SK-N-SH (cell line): ENCODE data around the gene ZNF438. TPM values are rescaled to one million over a fixed set of nuclear protein-coding genes. Genes with fewer than 3 reads are reported as not detected.

Source experiments
- CTCF ChIA-PET: fragments of 300-600, 350-600 bp; formaldehyde crosslinking; extraction: SDS; loops from one replicate; lab custom pipeline; 2021; lab: Yijun Ruan, JAX
- POLR2A ChIA-PET: fragments of 350-600 bp; sonication (Branson Sonifier 250); formaldehyde crosslinking; extraction: SDS; loops from one replicate; lab custom pipeline; 2020; ENCODE audit warnings: antibody characterized with exemption, inconsistent platforms; lab: Yijun Ruan, JAX
- DNase-seq: peaks from one replicate; pipeline ENCODE4 v3.0.0; 2012
- H2AFZ ChIP-seq: fragments of 200-600 bp; sonication (generic); 2 replicates; pipeline ENCODE4 v1.8.1; 2016; ENCODE audit warnings: antibody characterized with exemption, mild to moderate bottlenecking, low read depth
- H3F3A ChIP-seq: fragments of 200-600 bp; sonication (generic); replicated peaks from 2 replicates; pipeline ENCODE3; 2016; ENCODE audit warnings: antibody characterized with exemption, mild to moderate bottlenecking; ENCODE audit not compliant: insufficient read depth
- H3K27ac ChIP-seq, 2 experiments: fragments of 200-500 bp in 1 of 2; fragments of 200-600 bp in 1 of 2; sonication (Bioruptor generic) in 1 of 2; sonication (generic), shearing (Covaris generic) in 1 of 2; 2 replicates each; pipeline versions ENCODE4 v1.5.1 to v1.6.1; 2014 to 2016; ENCODE audit warnings: low read depth in 2 of 2, inconsistent platforms in 1 of 2, low read length in 1 of 2, mild to moderate bottlenecking in 1 of 2, mixed read lengths in 1 of 2
- H3K27me3 ChIP-seq: fragments of 200-600 bp; sonication (generic), shearing (Covaris generic); 2 replicates; pipeline ENCODE4 v1.6.1; 2016; ENCODE audit warnings: mixed run types; ENCODE audit not compliant: insufficient read depth
- H3K36me3 ChIP-seq, 2 experiments: fragments of 200-500 bp in 1 of 2; fragments of 200-600 bp in 1 of 2; sonication (Bioruptor generic) in 1 of 2; sonication (generic) in 1 of 2; replicated peaks in 1 of 2; 2 replicates each; pipeline versions ENCODE3 to v1.5.1; 2014 to 2016; ENCODE audit warnings: low read length in 1 of 2, mild to moderate bottlenecking in 1 of 2; ENCODE audit not compliant: insufficient read depth in 2 of 2, control insufficient read depth in 1 of 2
- H3K4me1 ChIP-seq, 2 experiments: fragments of 200-500 bp in 1 of 2; fragments of 200-600 bp in 1 of 2; sonication (Bioruptor generic) in 1 of 2; sonication (generic), shearing (Covaris generic) in 1 of 2; 2 replicates each; pipeline versions ENCODE4 v1.5.1 to v1.6.1; 2014 to 2016; ENCODE audit warnings: low read depth in 1 of 2, low read length in 1 of 2, mixed run types in 1 of 2; ENCODE audit not compliant: insufficient read depth in 2 of 2, control insufficient read depth in 1 of 2
- H3K4me2 ChIP-seq: fragments of 200-600 bp; sonication (generic), shearing (Covaris generic); 2 replicates; pipeline ENCODE4 v1.6.1; 2017; ENCODE audit warnings: mixed run types
- H3K4me3 ChIP-seq, 2 experiments: fragments of 200-500 bp in 1 of 2; fragments of 200-600 bp in 1 of 2; sonication (Bioruptor generic) in 1 of 2; sonication (generic), shearing (Covaris generic) in 1 of 2; 2 replicates each; pipeline versions ENCODE4 v1.5.1 to v1.8.1; 2014 to 2016; ENCODE audit warnings: low read depth in 2 of 2, inconsistent platforms in 1 of 2, low read length in 1 of 2, mild to moderate bottlenecking in 1 of 2, mixed read lengths in 1 of 2, moderate library complexity in 1 of 2
- H3K79me2 ChIP-seq: fragments of 200-600 bp; sonication (generic); 2 replicates; pipeline ENCODE4 v1.8.1; 2017; ENCODE audit warnings: mild to moderate bottlenecking; ENCODE audit not compliant: insufficient read depth
- H3K9ac ChIP-seq: fragments of 200-600 bp; sonication (generic); 2 replicates; pipeline ENCODE4 v1.6.1; 2017; ENCODE audit warnings: mixed run types
- H3K9me2 ChIP-seq: fragments of 200-600 bp; sonication (generic); 2 replicates; pipeline ENCODE4 v1.6.1; 2017; ENCODE audit warnings: mixed run types
- H3K9me3 ChIP-seq: fragments of 200-600 bp; sonication (generic); 2 replicates; pipeline ENCODE4 v1.6.1; 2017; ENCODE audit warnings: mixed run types, mild to moderate bottlenecking, moderate library complexity
- H4K20me1 ChIP-seq: fragments of 200-600 bp; sonication (generic); 2 replicates; pipeline ENCODE4 v1.6.1; 2017; ENCODE audit warnings: mild to moderate bottlenecking, mixed run types; ENCODE audit not compliant: insufficient read depth
- CHD2 ChIP-seq: fragments of 150-350 bp; IDR thresholded peaks from 2 replicates; pipeline ENCODE4 v1.6.1; 2018; ENCODE audit warnings: low read length; ENCODE audit not compliant: partially characterized antibody
- ELF1 ChIP-seq: IDR thresholded peaks from 2 replicates; pipeline ENCODE4 v1.4.0; 2012
- FOSL2 ChIP-seq: IDR thresholded peaks from 2 replicates; pipeline ENCODE4 v1.4.0; 2012; ENCODE audit warnings: low read depth, mild to moderate bottlenecking, moderate library complexity, borderline replicate concordance
- FOXJ3 ChIP-seq: sonication (generic); formaldehyde crosslinking; IDR thresholded peaks from 2 replicates; pipeline ENCODE4 v1.5.1; 2020; ENCODE audit warnings: mild to moderate bottlenecking, missing genetic modification reagents
- FOXM1 ChIP-seq: IDR thresholded peaks from 2 replicates; pipeline ENCODE4 v1.4.0; 2012; ENCODE audit warnings: low read depth, mild to moderate bottlenecking
- GABPA ChIP-seq: IDR thresholded peaks from 2 replicates; pipeline ENCODE4 v1.4.0; 2012; ENCODE audit warnings: low read depth, mild to moderate bottlenecking
- GATA2 ChIP-seq: sonication (generic); formaldehyde crosslinking; IDR thresholded peaks from 2 replicates; pipeline ENCODE4 v1.5.0; 2020; ENCODE audit warnings: mild to moderate bottlenecking, missing genetic modification reagents
- MEF2A ChIP-seq: IDR thresholded peaks from 2 replicates; pipeline ENCODE4 v1.4.0; 2012; ENCODE audit warnings: low read depth, borderline replicate concordance
- NFIC ChIP-seq: IDR thresholded peaks from 2 replicates; pipeline ENCODE4 v1.4.0; 2012; ENCODE audit warnings: borderline replicate concordance
- PBX3 ChIP-seq: IDR thresholded peaks from 2 replicates; pipeline ENCODE4; 2012
- RAD21 ChIP-seq: IDR thresholded peaks from 2 replicates; pipeline ENCODE4 v1.6.1; 2012; ENCODE audit warnings: mild to moderate bottlenecking, low read length
- RCOR1 ChIP-seq: fragments of 150-350 bp; IDR thresholded peaks from 2 replicates; pipeline ENCODE4 v1.6.1; 2017; ENCODE audit warnings: antibody characterized with exemption, low read length
- RFX5 ChIP-seq: IDR thresholded peaks from 2 replicates; pipeline ENCODE4 v1.6.1; 2012; ENCODE audit warnings: mild to moderate bottlenecking, improper control_type of control experiment, low read length
- SIN3A ChIP-seq: IDR thresholded peaks from 2 replicates; pipeline ENCODE4 v1.6.1; 2012; ENCODE audit warnings: low read depth, mild to moderate bottlenecking, low read length, moderate library complexity, borderline replicate concordance
- SMC3 ChIP-seq: IDR thresholded peaks from 2 replicates; pipeline ENCODE4 v1.6.1; 2012; ENCODE audit warnings: low read depth, low read length, improper control_type of control experiment
- TAF1 ChIP-seq: IDR thresholded peaks from 2 replicates; pipeline ENCODE4 v1.6.1; 2012; ENCODE audit warnings: low read depth, mild to moderate bottlenecking, low read length, moderate library complexity, borderline replicate concordance
- TCF12 ChIP-seq: IDR thresholded peaks from 2 replicates; pipeline ENCODE4 v1.4.0; 2012
- YY1 ChIP-seq: IDR thresholded peaks from 2 replicates; pipeline ENCODE4 v1.4.0; 2012; ENCODE audit warnings: low read depth, mild to moderate bottlenecking
- WGBS: methylation state at CpG from one replicate; pipeline ENCODE4 v1.1.6; 2017; ENCODE audit warnings: low lambda C conversion rate; 5-methylcytosine and 5-hydroxymethylcytosine counted together
- polyA plus RNA-seq, 3 experiments: library from polyadenylated mRNA; depleted of rRNA; stranded (reverse); fragments of >200 nt; gene quantifications; 2 replicates each; pipeline ENCODE4 v1.2.3, GENCODE V29; 2012

The ZNF438 gene
- polyA plus RNA-seq, 1 of the 3 experiments (the other 2 are of a cell fraction): 2.1 TPM

- no peaks in the 10 kb centered on the region for H3K79me2 ChIP-seq
- WGBS: 76% methylated on average over 4 of the region's 5 CpGs
Measured at GRCh38 chr10:30894221-30894620, 137.4 kb downstream of the ZNF438 start.

GRCh38 chr10:30893208-30893607 is 138.5 kb downstream of the ZNF438 start:
- H3K36me3 ChIP-seq: no peaks in the 10 kb centered on the region

More at GRCh38 chr10:30894221-30894620, 137.4 kb downstream of the ZNF438 start:
- H3K27me3 ChIP-seq: no peaks in the 10 kb centered on the region
- no peak for TF ChIP-seq RFX5
- no peak for TF ChIP-seq SMC3
- TF ChIP-seq RAD21: no peak
- no peak for TF ChIP-seq FOXM1
- no peak for TF ChIP-seq TAF1
- TF ChIP-seq NFIC: no peak
- TF ChIP-seq PBX3: no peak
- no peak for TF ChIP-seq GABPA
- TF ChIP-seq MEF2A: no peak
- no peak for TF ChIP-seq FOSL2
- TF ChIP-seq YY1: no peak
- TF ChIP-seq ELF1: no peak
- TF ChIP-seq SIN3A: no peak
- TF ChIP-seq GATA2 (CRISPR knock-in tag): no peak
- no peak for TF ChIP-seq TCF12
- no peak for TF ChIP-seq FOXJ3 (CRISPR knock-in tag)
- no peaks in the 10 kb centered on the region for H3K36me3 ChIP-seq
- peaks cover 0 to 2% of the 10 kb centered on the region in 2 experiments; a peak in 1 of 4 replicates for H3K4me1 ChIP-seq
- DNase-seq: no peak
- no peaks in the 10 kb centered on the region for H4K20me1 ChIP-seq
- H3K9me2 ChIP-seq: no peaks in the 10 kb centered on the region
- no peak overlapping the region for H3K4me3 ChIP-seq
- POLR2A ChIA-PET: no interaction called here
- CTCF ChIA-PET: interaction anchor here (0.8 to 1.0 kb wide), 2 partner anchors 9 to 23 kb away, joined by 3 read pairs; no protein-coding TSS in a partner anchor
- no peak overlapping the region for H3K27ac ChIP-seq
- H3F3A ChIP-seq: no peaks in the 10 kb centered on the region
- H3K9ac ChIP-seq: no peak overlapping the region
- no peak overlapping the region for H2AFZ ChIP-seq
- no peaks in the 10 kb centered on the region for H3K9me3 ChIP-seq
- no peak overlapping the region for H3K4me2 ChIP-seq

More at GRCh38 chr10:30893208-30893607, 138.5 kb downstream of the ZNF438 start:
- no peak overlapping the region for H3K27ac ChIP-seq
- H3K9ac ChIP-seq: no peak overlapping the region
- peaks cover 0 to 2% of the 10 kb centered on the region in 2 experiments; a peak in 1 of 4 replicates for H3K4me1 ChIP-seq
- H3K4me3 ChIP-seq: no peak overlapping the region
- no peaks in the 10 kb centered on the region for H3K79me2 ChIP-seq
- H3K9me3 ChIP-seq: no peaks in the 10 kb centered on the region
- DNase-seq: no peak
- no peak overlapping the region for H3K4me2 ChIP-seq
- H2AFZ ChIP-seq: no peak overlapping the region
- H3K27me3 ChIP-seq: no peaks in the 10 kb centered on the region
- 68% methylated on average over 1 of the region's 1 CpG for WGBS
- CTCF ChIA-PET: interaction anchor here (0.8 to 1.0 kb wide), 2 partner anchors 8 to 24 kb away, joined by 3 read pairs; no protein-coding TSS in a partner anchor
- no peaks in the 10 kb centered on the region for H3F3A ChIP-seq
- H4K20me1 ChIP-seq: no peaks in the 10 kb centered on the region
- POLR2A ChIA-PET: no interaction called here
- H3K9me2 ChIP-seq: no peaks in the 10 kb centered on the region
- TF ChIP-seq RFX5 (no peak), MEF2A (no peak), YY1 (no peak), CHD2 (no peak), RCOR1 (no peak), SMC3 (no peak)
